Ishikawa (cell line): ENCODE data around the gene ALDH1A3.

Experiments
- CEBPB ChIP-seq: IDR thresholded peaks from 2 replicates; pipeline ENCODE4 v1.6.1; 2012
- CREB1 ChIP-seq: IDR thresholded peaks from 2 replicates; pipeline ENCODE4 v1.6.1; 2012; ENCODE audit warnings: low read depth
- EGR1 ChIP-seq: IDR thresholded peaks from 2 replicates; pipeline ENCODE4 v1.6.1; 2012
- EP300 ChIP-seq: IDR thresholded peaks from 2 replicates; pipeline ENCODE4 v1.6.1; 2012; ENCODE audit warnings: borderline replicate concordance
- FOXM1 ChIP-seq: IDR thresholded peaks from 2 replicates; pipeline ENCODE4 v1.6.1; 2012; ENCODE audit warnings: low read depth, borderline replicate concordance
- NFIC ChIP-seq: IDR thresholded peaks from 2 replicates; pipeline ENCODE4 v1.6.1; 2012
- RAD21 ChIP-seq: IDR thresholded peaks from 2 replicates; pipeline ENCODE4 v1.6.1; 2012; ENCODE audit warnings: low read depth
- TAF1 ChIP-seq: IDR thresholded peaks from 2 replicates; pipeline ENCODE4 v1.6.1; 2012; ENCODE audit warnings: low read depth, mild to moderate bottlenecking
- TCF12 ChIP-seq: IDR thresholded peaks from 2 replicates; pipeline ENCODE4 v1.6.1; 2012; ENCODE audit warnings: low read depth
- TEAD4 ChIP-seq: IDR thresholded peaks from 2 replicates; pipeline ENCODE4 v1.6.1; 2012
- YY1 ChIP-seq: IDR thresholded peaks from 2 replicates; pipeline ENCODE4 v1.6.1; 2012; ENCODE audit warnings: low read depth
- ZBTB7A ChIP-seq: IDR thresholded peaks from 2 replicates; pipeline ENCODE4 v1.6.1; 2012; ENCODE audit warnings: low read depth
- TF ChIP-seq, protein P1 (sequence below): IDR thresholded peaks from 2 replicates; pipeline ENCODE4 v1.6.1; 2012
- TF ChIP-seq, protein P2 (sequence below): IDR thresholded peaks from 2 replicates; pipeline ENCODE4 v1.6.1; 2012
- TF ChIP-seq, protein P3 (sequence below): IDR thresholded peaks from 2 replicates; pipeline ENCODE4 v1.6.1; 2012; ENCODE audit warnings: low read depth, mild to moderate bottlenecking

The ALDH1A3 gene

DNA sequence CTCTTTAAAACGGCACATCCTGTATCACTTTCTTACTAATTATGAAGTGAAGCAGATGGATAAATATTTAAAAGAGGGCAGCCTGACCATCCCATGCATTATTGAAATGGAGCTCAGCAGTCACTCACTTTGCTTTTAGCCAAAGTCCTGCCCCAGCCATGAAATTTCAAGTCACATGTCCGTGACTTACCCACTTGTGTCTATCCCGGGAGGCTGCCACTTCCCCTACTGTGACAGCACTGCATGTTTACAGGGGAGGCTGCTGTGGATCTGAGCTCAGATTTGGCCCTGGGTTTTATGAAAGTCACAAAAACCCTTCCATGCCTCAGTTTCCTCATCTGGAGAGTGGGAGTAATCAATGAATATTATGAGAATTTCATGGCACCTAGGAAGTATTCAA lies 21.7 kb downstream of the ALDH1A3 start:
- TF ChIP-seq FOXM1 = no peak
- TF ChIP-seq NFIC = no peak
- no peak for TF ChIP-seq TCF12
- TF ChIP-seq TEAD4 = no peak
- no peak for TF ChIP-seq CEBPB
- no peak for TF ChIP-seq CREB1
- no peak for TF ChIP-seq TAF1
- TF ChIP-seq, protein P1, sequence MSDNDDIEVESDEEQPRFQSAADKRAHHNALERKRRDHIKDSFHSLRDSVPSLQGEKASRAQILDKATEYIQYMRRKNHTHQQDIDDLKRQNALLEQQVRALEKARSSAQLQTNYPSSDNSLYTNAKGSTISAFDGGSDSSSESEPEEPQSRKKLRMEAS = no peak
- TF ChIP-seq, protein P2, sequence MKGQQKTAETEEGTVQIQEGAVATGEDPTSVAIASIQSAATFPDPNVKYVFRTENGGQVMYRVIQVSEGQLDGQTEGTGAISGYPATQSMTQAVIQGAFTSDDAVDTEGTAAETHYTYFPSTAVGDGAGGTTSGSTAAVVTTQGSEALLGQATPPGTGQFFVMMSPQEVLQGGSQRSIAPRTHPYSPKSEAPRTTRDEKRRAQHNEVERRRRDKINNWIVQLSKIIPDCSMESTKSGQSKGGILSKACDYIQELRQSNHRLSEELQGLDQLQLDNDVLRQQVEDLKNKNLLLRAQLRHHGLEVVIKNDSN = no peak
- TF ChIP-seq YY1 = no peak
- no peak for TF ChIP-seq ZBTB7A
- no peak for TF ChIP-seq RAD21

DNA sequence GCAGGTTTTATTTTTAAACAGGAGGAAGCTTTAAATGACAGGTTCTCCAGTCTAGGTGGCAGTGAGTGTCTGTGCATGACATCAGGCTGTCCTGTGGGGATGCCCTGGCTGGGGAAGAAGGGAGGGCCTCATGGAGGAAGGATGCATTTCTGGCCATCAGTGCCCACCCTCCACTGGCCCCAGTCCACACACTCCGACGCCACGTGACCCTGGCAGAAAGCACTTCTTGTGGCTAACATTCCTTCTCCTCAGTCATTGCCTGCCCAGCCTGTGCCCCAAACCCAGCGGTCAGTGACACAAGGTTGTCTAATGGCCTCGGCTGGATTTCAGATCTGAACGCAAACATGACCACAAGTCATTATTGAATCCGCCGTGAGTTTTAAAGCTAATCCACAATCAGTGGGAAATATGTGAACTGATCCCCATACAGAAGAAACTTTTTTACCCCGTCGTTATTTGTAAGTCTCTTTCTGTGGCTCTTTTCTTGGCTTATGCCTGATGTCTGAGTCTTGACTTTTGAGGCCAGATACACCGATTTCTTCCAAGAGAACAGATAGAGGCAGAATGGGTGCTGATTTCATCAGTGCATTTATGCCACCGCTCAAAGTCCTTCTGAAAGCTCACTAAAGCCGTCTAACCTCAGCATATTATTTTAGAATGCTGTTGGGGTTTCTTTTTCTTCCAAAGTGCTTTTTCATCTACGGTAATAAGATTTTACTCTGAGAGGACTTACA lies 22.2 kb downstream of the ALDH1A3 start:
- TF ChIP-seq, protein P3, sequence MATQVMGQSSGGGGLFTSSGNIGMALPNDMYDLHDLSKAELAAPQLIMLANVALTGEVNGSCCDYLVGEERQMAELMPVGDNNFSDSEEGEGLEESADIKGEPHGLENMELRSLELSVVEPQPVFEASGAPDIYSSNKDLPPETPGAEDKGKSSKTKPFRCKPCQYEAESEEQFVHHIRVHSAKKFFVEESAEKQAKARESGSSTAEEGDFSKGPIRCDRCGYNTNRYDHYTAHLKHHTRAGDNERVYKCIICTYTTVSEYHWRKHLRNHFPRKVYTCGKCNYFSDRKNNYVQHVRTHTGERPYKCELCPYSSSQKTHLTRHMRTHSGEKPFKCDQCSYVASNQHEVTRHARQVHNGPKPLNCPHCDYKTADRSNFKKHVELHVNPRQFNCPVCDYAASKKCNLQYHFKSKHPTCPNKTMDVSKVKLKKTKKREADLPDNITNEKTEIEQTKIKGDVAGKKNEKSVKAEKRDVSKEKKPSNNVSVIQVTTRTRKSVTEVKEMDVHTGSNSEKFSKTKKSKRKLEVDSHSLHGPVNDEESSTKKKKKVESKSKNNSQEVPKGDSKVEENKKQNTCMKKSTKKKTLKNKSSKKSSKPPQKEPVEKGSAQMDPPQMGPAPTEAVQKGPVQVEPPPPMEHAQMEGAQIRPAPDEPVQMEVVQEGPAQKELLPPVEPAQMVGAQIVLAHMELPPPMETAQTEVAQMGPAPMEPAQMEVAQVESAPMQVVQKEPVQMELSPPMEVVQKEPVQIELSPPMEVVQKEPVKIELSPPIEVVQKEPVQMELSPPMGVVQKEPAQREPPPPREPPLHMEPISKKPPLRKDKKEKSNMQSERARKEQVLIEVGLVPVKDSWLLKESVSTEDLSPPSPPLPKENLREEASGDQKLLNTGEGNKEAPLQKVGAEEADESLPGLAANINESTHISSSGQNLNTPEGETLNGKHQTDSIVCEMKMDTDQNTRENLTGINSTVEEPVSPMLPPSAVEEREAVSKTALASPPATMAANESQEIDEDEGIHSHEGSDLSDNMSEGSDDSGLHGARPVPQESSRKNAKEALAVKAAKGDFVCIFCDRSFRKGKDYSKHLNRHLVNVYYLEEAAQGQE = no peak
- TF ChIP-seq CREB1 (no peak), EGR1 (no peak)
- TF ChIP-seq, protein P2 = no peak

DNA sequence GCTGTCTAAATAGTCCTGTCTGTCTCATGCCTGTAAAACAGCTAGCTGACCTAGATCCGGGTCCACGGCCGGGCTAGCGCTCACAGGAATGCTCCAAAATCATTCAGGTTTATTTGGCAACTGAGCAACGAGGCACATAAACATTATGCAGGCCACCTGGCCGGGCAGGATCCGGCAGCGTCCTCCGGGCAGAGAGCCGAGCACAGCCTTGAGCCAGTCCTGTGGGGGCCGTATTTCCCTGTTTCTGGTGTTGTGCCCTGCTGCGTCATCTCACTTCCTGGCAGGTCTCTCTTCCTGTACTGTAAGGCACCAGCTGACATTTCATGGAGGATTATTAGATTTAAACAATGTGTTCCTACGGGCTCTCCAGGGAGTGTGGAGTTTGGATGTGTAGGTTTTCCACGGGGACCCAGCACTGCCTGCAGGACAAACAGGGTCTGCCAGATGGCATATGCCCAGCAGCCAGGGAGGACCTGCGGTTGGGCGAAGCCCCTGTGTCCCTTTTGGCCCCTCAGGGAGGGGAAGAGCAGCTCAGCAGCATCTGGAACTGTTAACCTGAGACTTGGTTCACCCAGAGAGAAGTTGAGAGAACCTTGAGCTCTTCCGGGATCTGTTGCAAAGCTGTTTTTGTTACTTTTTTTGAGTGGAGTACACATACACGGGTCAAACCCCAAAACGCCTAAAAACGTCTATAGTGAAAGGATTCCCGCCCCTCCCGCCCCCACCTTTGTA lies 23.0 kb downstream of the ALDH1A3 start:
- no peak for TF ChIP-seq NFIC
- TF ChIP-seq, protein P2 = no peak
- TF ChIP-seq, protein P3 = no peak
- TF ChIP-seq TCF12 = no peak
- no peak for TF ChIP-seq RAD21
- no peak for TF ChIP-seq YY1
- no peak for TF ChIP-seq TEAD4

DNA sequence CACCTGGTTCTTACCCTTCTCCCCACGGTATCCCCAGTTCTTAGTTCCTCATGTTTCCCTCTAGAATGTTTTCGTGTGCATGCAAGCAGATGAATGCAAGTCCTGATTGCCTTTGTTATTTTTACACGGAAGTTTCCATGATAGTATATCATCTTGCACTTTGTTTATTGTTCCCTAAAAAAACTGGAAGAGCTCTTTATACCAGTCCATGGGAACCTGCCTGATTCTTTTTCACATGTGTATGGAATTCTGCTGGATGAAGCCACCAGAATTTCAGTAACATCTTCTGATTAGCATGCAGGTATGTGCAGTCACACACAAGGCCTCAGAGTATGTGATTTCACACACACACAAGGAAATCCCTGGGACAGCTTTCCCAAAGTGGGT lies 23.5 kb downstream of the ALDH1A3 start:
- no peak for TF ChIP-seq TAF1
- no peak for TF ChIP-seq YY1
- no peak for TF ChIP-seq TCF12
- TF ChIP-seq, protein P3 = no peak
- TF ChIP-seq FOXM1 = no peak
- no peak for TF ChIP-seq CEBPB

DNA sequence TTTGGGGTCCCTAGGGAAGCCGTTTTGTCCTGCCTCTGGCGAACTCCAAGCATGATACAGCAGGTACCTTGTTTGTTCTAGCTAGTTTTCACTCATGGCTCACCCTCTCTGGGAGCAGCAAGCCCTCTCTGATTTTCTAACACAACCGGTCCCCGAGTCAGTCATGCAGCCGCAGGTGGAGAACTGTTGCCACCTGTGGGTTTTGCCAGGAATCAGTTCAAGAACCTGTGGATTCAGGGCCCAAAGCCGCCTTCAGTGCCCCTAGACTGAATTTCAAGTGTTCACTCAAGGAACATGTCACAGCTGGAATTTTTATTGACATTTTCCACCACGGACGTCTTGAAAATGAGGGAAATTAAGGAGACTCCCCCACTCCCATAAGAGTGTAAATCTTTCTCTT lies 26.2 kb downstream of the ALDH1A3 start:
- TF ChIP-seq YY1 (no peak), TCF12 (no peak), ZBTB7A (no peak), EP300 (no peak), RAD21 (no peak), TAF1 (no peak)
- TF ChIP-seq, protein P1 = no peak
- TF ChIP-seq, protein P3 = no peak
